NCI-H2196 treated with DMSO at 0.1 percent for 48 hours (cell line): Measurements from ENCODE around the gene ALK.

Experiments
- DNase-seq: peaks from one replicate; lab custom pipeline; 2025; ENCODE audit not compliant: unreplicated experiment; lab: John Stamatoyannopoulos, UW

ALK gene

GRCh38 chr2:29583548-29584156 is 337.7 kb downstream of the ALK start:
- no peak for DNase-seq

GRCh38 chr2:29583104-29583503 is 338.3 kb downstream of the ALK start:
- no peak for DNase-seq

- DNase-seq: no peak
These were observed 339.3 kb downstream of the ALK start for GRCh38 chr2:29582062-29582461.

- DNase-seq: no peak
These were observed 341.2 kb downstream of the ALK start for GRCh38 chr2:29580223-29580622.

GRCh38 chr2:29579495-29580169 is 341.8 kb downstream of the ALK start:
- DNase-seq: no peak

- no peak for DNase-seq
These were observed 343.2 kb downstream of the ALK start for GRCh38 chr2:29578084-29578598.

- no peak for DNase-seq
These were observed 345.2 kb downstream of the ALK start for GRCh38 chr2:29576231-29576630.

GRCh38 chr2:29575370-29575890 is 346.0 kb downstream of the ALK start:
- DNase-seq: no peak

- DNase-seq: no peak
These were observed 347.8 kb downstream of the ALK start for GRCh38 chr2:29573612-29574011.

- no peak for DNase-seq
These were observed 348.2 kb downstream of the ALK start for GRCh38 chr2:29573147-29573546.

GRCh38 chr2:29570539-29570938 is 350.8 kb downstream of the ALK start:
- no peak for DNase-seq

- no peak for DNase-seq
These were observed 353.4 kb downstream of the ALK start for GRCh38 chr2:29567906-29568520.

- no peak for DNase-seq
These were observed 357.7 kb downstream of the ALK start for GRCh38 chr2:29563697-29564096.

GRCh38 chr2:29562896-29563295 is 358.5 kb downstream of the ALK start:
- DNase-seq: no peak

GRCh38 chr2:29562319-29562718 is 359.1 kb downstream of the ALK start:
- no peak for DNase-seq

- DNase-seq: no peak
These were observed 359.8 kb downstream of the ALK start for GRCh38 chr2:29561628-29562027.

- no peak for DNase-seq
These were observed 360.2 kb downstream of the ALK start for GRCh38 chr2:29561181-29561580.

- no peak for DNase-seq
These were observed 360.8 kb downstream of the ALK start for GRCh38 chr2:29560566-29560965.

GRCh38 chr2:29560030-29560429 is 361.4 kb downstream of the ALK start:
- no peak for DNase-seq

GRCh38 chr2:29559578-29559977 is 361.8 kb downstream of the ALK start:
- no peak for DNase-seq

GRCh38 chr2:29558097-29558496 is 363.3 kb downstream of the ALK start:
- DNase-seq: no peak

- DNase-seq: no peak
These were observed 364.1 kb downstream of the ALK start for GRCh38 chr2:29557268-29557667.
